Measurements from ENCODE around the gene TRIM14.

- no peak for TF ChIP-seq CTCF (IDR thresholded peaks at IDR 0.05)
- TF ChIP-seq POLR2A (IDR thresholded peaks at IDR 0.05): no peak
Observed at GRCh38 chr9:98085944-98086343, 33.1 kb downstream of the TRIM14 start.
